Right lobe of liver (tissue), 4 donors: ENCODE results near the gene TM4SF5.

Experiments used
- CTCF ChIP-seq, 4 donors: fragments of 200-600 bp in 3 of 4; fragments of 450-650 bp in 1 of 4; IDR thresholded peaks; one replicate each; pipeline versions ENCODE4 v1.5.1 to v1.8.0; 2016 to 2022; ENCODE audit warnings: antibody characterized with exemption in 4 of 4, mild to moderate bottlenecking in 2 of 4
- POLR2A ChIP-seq: fragments of 450-650 bp; IDR thresholded peaks from one replicate; pipeline ENCODE4 v1.6.1; 2017; ENCODE audit warnings: antibody characterized with exemption, mild to moderate bottlenecking
- donor health status: DM: no; HTN: no; CAD: no.
- donor health status: DM: no; HTN: no; CAD: no.
- donor health status: DM: no; HTN: yes; CAD: no.

DNA sequence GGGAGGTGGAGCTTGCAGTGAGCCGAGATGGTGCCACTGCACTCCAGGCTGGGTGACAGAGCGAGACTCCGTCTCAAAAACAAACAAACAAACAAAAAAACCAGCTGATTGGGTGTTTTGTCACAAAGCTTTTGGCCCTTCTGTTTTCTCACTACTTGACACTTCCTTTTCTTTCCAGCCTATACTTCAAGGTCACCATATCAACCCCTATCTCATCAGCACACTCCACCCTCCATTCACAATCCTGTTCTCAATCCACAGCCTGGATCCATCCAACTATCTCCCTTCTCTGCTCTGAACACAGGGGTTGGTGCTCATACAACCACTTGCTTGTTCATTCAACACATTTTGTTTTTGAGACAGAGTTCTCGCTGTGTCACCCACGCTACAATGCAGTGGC, 47.0 kb upstream of the TM4SF5 start:
- TF ChIP-seq CTCF (IDR thresholded peaks at IDR 0.05) (no peak), POLR2A (no peak)
